ENCODE measurements around the gene NBAS.

- TF ChIP-seq CTCF (conservative IDR thresholded peaks at IDR 0.05; ENCODE audit: low read depth, low read length) (no peak), RFX5 (IDR thresholded peaks at IDR 0.05; ENCODE audit: low read depth, low read length) (no peak), USF2 (IDR thresholded peaks at IDR 0.05; ENCODE audit: low read depth, low read length) (no peak), POLR2A (IDR thresholded peaks at IDR 0.05; ENCODE audit: low read depth, low read length) (no peak), CEBPB (IDR thresholded peaks at IDR 0.05; ENCODE audit: low read depth, low read length) (no peak)
Measured at GRCh38 chr2:15391751-15392150, 169.4 kb downstream of the NBAS start.

Data from IMR-90 (cell line).